ENCODE data around the gene NNT. TPM values are rescaled to one million over a fixed set of nuclear protein-coding genes. Genes with fewer than 3 reads are reported as not detected.

NNT gene
- total and polyA plus RNA-seq, 2 of the 8 experiments (the other 6 are each of a cell fraction or from before 2014, with no cell fraction given), result 11.0 to 22.2 TPM

- Histone ChIP-seq H3K23me2 (ENCODE audit: low read depth, low read length) (no peaks in the 10 kb centered on the region), H3K79me1 (ENCODE audit: low read depth, low read length) (no peaks in the 10 kb centered on the region), H2BK12ac (ENCODE audit: low read depth, low read length) (no peak overlapping the region), H2AFZ (ENCODE audit: low read length) (no peak overlapping the region), H2BK15ac (ENCODE audit: low read length) (no peak overlapping the region), H2BK120ac (replicated peaks; ENCODE audit: low read depth, low read length) (no peak overlapping the region), H3K27me3 (replicated peaks in 1 of 4; ENCODE audit: control insufficient read depth in 3 of 4, extremely low read depth in 1 of 4, insufficient read depth in 3 of 4, low read length in 3 of 4) (no peaks in the 10 kb centered on the region), H2BK20ac (ENCODE audit: low read length) (no peak overlapping the region), H3K4me2 (ENCODE audit: insufficient read depth in 1 of 2, low read depth in 2 of 2, low read length in 2 of 2) (no peak overlapping the region), H3K14ac (ENCODE audit: insufficient read length) (no peak overlapping the region), H3K79me2 (ENCODE audit: control insufficient read depth in 1 of 2, insufficient read depth in 2 of 2, low read length in 2 of 2) (no peaks in the 10 kb centered on the region), H3K18ac (ENCODE audit: extremely low read depth, low read length) (no peak overlapping the region), H3K9me3 (ENCODE audit: insufficient read depth in 2 of 2, low read depth in 1 of 2, low read length in 1 of 2) (no peaks in the 10 kb centered on the region), H4K20me1 (replicated peaks in 1 of 2; ENCODE audit: control insufficient read depth in 1 of 2, insufficient read depth in 2 of 2, low read length in 2 of 2) (no peaks in the 10 kb centered on the region), H2BK5ac (ENCODE audit: low read depth, low read length) (no peak overlapping the region), H3K4ac (replicated peaks; ENCODE audit: insufficient read length, low read depth, low read length) (no peak overlapping the region), H3K36me3 (ENCODE audit: control insufficient read depth in 2 of 4, insufficient read depth in 4 of 4, low read length in 3 of 4) (no peaks in the 10 kb centered on the region), H4K5ac (ENCODE audit: insufficient read length, low read depth, low read length) (no peak overlapping the region), H2AK5ac (ENCODE audit: low read depth, low read length) (no peak overlapping the region), H3K23ac (ENCODE audit: insufficient read length) (no peak overlapping the region), H3K4me3 (ENCODE audit: extremely low read depth in 1 of 4, insufficient read depth in 2 of 4, low read depth in 3 of 4, low read length in 4 of 4) (no peak overlapping the region), H3K9ac (replicated peaks in 1 of 4; ENCODE audit: extremely low read depth in 1 of 4, low read depth in 3 of 4, low read length in 3 of 4) (no peak overlapping the region), H4K91ac (replicated peaks; ENCODE audit: insufficient read length, low read length) (no peak overlapping the region), H4K8ac (ENCODE audit: extremely low read depth, insufficient read depth, low read length) (no peak overlapping the region), H3K4me1 (replicated peaks in 1 of 4; ENCODE audit: control insufficient read depth in 3 of 4, insufficient read depth in 4 of 4, low read length in 3 of 4) (no peaks in the 10 kb centered on the region), H3K27ac (ENCODE audit: low read depth, low read length) (no peak overlapping the region), H3K56ac (replicated peaks; ENCODE audit: insufficient read length, low read depth, low read length) (no peak overlapping the region)
- FAIRE-seq, result no peak
- DNase-seq (ENCODE audit: low read depth in 1 of 2, low spot score in 2 of 2), result no peak
- WGBS, 2 experiments (ENCODE audit: extremely low coverage in 1 of 2, insufficient coverage in 1 of 2, insufficient read length in 1 of 2, insufficient replicate concordance in 2 of 2, low coverage in 1 of 2, low lambda C conversion rate in 2 of 2, missing lambda C conversion rate in 1 of 2), result 92% methylated on average over 8 of the region's 8 CpGs; no CpG with 5 or more reads in 1 of the 2 experiments
- TF ChIP-seq PHF8 (conservative IDR thresholded peaks at IDR 0.05; ENCODE audit: low read depth, low read length), result no peak
- ChIA-PET POLR2A (ENCODE audit: partially characterized antibody) (no interaction called here), CTCF (ENCODE audit: partially characterized antibody) (no interaction called here)
Observed at GRCh38 chr5:43570450-43571158, 32.4 kb upstream of the NNT start.
